Natural killer cell (primary cell): Measurements from ENCODE around the gene PLA1A. TPM values are rescaled to one million over a fixed set of nuclear protein-coding genes. Genes with fewer than 3 reads are reported as not detected.
"Not testable (repeated sequence)": the region's sequence is repeated elsewhere in the genome, so short reads cannot be mapped to it uniquely, and the experiment has no call there.

ENCODE experiments used
- ATAC-seq, 3 donors: fragments of 150-1000 bp in 2 of 3; fragments of 200-7000 bp in 1 of 3; cut with Tn5 transposase; 1 replicate in 1 of 3; 2 replicates in 2 of 3; pipeline ENCODE4 v1.10.0; 2021; ENCODE audit warnings: mild to moderate bottlenecking in 2 of 3, moderate library complexity in 2 of 3
- DNase-seq, 2 donors: peaks; one replicate each; pipeline versions ENCODE4 v3.0.0 to v3.0.0-alpha.2; 2013 to 2021; ENCODE audit warnings: mixed read lengths in 1 of 2
- H3K27ac ChIP-seq: one replicate; pipeline ENCODE4 v1.5.1; 2013; ENCODE audit warnings: mild to moderate bottlenecking, low read length
- H3K27me3 ChIP-seq: one replicate; pipeline ENCODE4 v1.6.1; 2013; ENCODE audit warnings: low read length; ENCODE audit not compliant: control insufficient read depth, insufficient read depth
- H3K36me3 ChIP-seq: one replicate; pipeline ENCODE4 v1.6.1; 2013; ENCODE audit warnings: low read length; ENCODE audit not compliant: control insufficient read depth, insufficient read depth
- H3K4me1 ChIP-seq: one replicate; pipeline ENCODE4 v1.6.1; 2013; ENCODE audit warnings: low read length; ENCODE audit not compliant: control insufficient read depth, insufficient read depth
- H3K4me3 ChIP-seq: one replicate; pipeline ENCODE4 v1.5.1; 2013; ENCODE audit warnings: low read length
- H3K9me3 ChIP-seq: one replicate; pipeline ENCODE4 v1.6.1; 2013; ENCODE audit warnings: low read length; ENCODE audit not compliant: control insufficient read depth, insufficient read depth
- H3K27ac Mint-ChIP-seq, 2 donors: one replicate each; pipeline ENCODE4 v1.8.0; 2022; ENCODE audit warnings: mild to moderate bottlenecking in 2 of 2, mixed read lengths in 2 of 2, moderate library complexity in 1 of 2
- H3K27me3 Mint-ChIP-seq, 2 donors: one replicate each; pipeline ENCODE4 v1.8.0; 2022; ENCODE audit warnings: low read depth in 2 of 2, mixed read lengths in 2 of 2
- H3K36me3 Mint-ChIP-seq: one replicate; pipeline ENCODE4 v1.8.0; 2022; ENCODE audit warnings: mixed read lengths
- H3K4me1 Mint-ChIP-seq, 2 donors: one replicate each; pipeline ENCODE4 v1.8.0; 2022; ENCODE audit warnings: mixed read lengths in 2 of 2
- H3K4me3 Mint-ChIP-seq: one replicate; pipeline ENCODE4 v1.8.0; 2022; ENCODE audit warnings: mild to moderate bottlenecking, moderate library complexity, mixed read lengths
- H3K9me3 Mint-ChIP-seq, 2 donors: one replicate each; pipeline ENCODE4 v1.8.0; 2022; ENCODE audit warnings: mixed read lengths in 2 of 2
- WGBS: methylation state at CpG from one replicate; pipeline ENCODE4 v1.1.7; 2013; ENCODE audit warnings: missing lambda C conversion rate; ENCODE audit not compliant: insufficient coverage; 5-methylcytosine and 5-hydroxymethylcytosine counted together
- intact Hi-C: fragments of 100-400 bp; cut with micrococcal nuclease; formaldehyde crosslinking; loops from one replicate; pipeline ENCODE4 v1.14.2; 2022
- total RNA-seq, 4 donors: library from RNA; stranded (reverse); fragments of 120-200 nt in 1 of 4; gene quantifications; one replicate each; pipeline versions ENCODE4 v1.2.3 to v1.2.4, GENCODE V29; 2013 to 2022
- TF ChIP-seq, protein P1 (sequence below): fragments of 200-600 bp; IDR thresholded peaks from one replicate; pipeline ENCODE4 v1.8.0; 2022; ENCODE audit warnings: antibody characterized with exemption

PLA1A gene
- total RNA-seq, 3 donors from 2014 or later (not counting 1 experiment from before 2014, with no cell fraction given) = 0.20 to 0.34 TPM; not detected in 1

DNA sequence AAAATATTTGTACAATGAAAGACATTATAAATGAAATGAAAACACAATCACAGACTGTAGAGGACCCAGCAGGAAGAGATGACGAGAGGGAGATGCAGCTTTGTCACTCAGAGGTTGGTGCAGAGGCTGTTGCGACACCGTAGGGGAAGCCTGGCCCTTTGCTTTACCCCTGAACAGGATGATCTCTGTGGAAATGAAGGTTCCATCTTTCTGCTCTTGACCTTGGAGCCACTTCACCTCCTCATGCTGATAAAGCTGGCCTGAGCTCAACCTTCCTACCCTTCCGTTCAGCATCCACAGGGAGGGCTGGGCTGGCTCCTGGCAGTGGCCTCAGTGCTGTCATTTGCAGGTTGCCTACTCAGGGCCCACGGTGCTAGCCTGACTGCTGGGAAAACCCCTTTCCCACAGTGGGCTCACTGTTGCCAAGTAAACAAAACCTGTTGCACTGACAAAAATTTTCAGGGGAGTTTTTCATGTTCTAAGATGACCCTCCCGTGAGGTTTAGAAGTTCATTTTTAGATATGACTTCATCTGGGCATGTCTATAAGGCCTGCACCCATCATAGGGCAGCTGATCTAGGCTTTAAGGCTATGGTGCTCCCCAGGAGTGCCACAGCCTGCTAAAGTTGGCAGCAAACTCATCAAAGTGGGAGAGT lies 35.3 kb upstream of the PLA1A start:
- peak; percentile 24 to 75 for DNase-seq
- intact Hi-C loops = no loop called here
- peaks cover 16% of the 10 kb centered on the region for H3K4me1 ChIP-seq
- peaks cover 5 to 6% of the 10 kb centered on the region in 2 donors for H3K4me1 Mint-ChIP-seq
- H3K27ac ChIP-seq = peak overlapping the region; percentile 74
- no peak overlapping the region for H3K4me3 ChIP-seq
- no peaks in the 10 kb centered on the region for H3K9me3 Mint-ChIP-seq
- 27% methylated on average over 6 of the region's 6 CpGs for WGBS
- peaks cover under 1 to 11% of the 10 kb centered on the region in 2 donors for H3K27me3 Mint-ChIP-seq
- H3K27ac Mint-ChIP-seq = peak overlapping the region in 1 of 2 donors; percentile 84
- ATAC-seq = peak; percentile 75 to 83 (median 77)
- no peaks in the 10 kb centered on the region for H3K27me3 ChIP-seq
- H3K36me3 ChIP-seq = no peaks in the 10 kb centered on the region
- H3K36me3 Mint-ChIP-seq = no peaks in the 10 kb centered on the region
- no peak overlapping the region for H3K4me3 Mint-ChIP-seq
- no peaks in the 10 kb centered on the region for H3K9me3 ChIP-seq
- TF ChIP-seq, protein P1, sequence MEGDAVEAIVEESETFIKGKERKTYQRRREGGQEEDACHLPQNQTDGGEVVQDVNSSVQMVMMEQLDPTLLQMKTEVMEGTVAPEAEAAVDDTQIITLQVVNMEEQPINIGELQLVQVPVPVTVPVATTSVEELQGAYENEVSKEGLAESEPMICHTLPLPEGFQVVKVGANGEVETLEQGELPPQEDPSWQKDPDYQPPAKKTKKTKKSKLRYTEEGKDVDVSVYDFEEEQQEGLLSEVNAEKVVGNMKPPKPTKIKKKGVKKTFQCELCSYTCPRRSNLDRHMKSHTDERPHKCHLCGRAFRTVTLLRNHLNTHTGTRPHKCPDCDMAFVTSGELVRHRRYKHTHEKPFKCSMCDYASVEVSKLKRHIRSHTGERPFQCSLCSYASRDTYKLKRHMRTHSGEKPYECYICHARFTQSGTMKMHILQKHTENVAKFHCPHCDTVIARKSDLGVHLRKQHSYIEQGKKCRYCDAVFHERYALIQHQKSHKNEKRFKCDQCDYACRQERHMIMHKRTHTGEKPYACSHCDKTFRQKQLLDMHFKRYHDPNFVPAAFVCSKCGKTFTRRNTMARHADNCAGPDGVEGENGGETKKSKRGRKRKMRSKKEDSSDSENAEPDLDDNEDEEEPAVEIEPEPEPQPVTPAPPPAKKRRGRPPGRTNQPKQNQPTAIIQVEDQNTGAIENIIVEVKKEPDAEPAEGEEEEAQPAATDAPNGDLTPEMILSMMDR = no peak

DNA sequence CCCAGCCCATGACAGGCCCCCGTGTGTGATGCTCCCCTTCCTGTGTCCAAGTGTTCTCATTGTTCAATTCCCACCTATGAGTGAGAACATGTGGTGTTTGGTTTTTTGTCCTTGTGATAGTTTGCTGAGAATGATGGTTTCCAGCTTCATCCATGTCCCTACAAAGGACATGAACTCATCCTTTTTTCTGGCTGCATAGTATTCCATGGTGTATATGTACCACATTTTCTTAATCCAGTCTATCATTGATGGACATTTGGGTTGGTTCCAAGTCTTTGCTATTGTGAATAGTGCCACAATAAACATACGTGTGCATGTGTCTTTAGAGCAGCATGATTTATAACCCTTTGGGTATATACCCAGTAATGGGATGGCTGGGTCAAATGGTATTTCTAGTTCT lies 34.4 kb upstream of the PLA1A start:
- not testable (repeated sequence) for H3K9me3 ChIP-seq, H3K4me1 Mint-ChIP-seq

DNA sequence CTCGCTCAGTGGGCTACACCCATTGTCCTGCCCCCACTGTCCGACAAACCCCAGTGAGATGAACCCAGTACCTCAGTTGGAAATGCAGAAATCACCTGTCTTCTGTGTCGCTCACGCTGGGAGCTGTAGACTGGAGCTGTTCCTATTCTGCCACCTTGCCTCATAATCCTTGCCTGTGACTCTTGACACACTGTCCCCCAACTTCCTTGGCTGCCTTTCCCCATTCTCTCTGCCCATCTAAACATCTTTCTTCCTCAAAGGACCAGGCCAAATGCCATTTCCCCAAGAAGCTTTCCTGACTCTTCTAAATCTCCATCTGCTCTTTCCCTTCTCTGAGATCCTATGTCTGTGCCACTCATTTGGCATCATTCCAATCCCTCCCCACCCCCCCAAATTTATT lies 28.5 kb upstream of the PLA1A start:
- H3K4me3 Mint-ChIP-seq = no peak overlapping the region
- intact Hi-C loops = no loop called here
- over 99% methylated on average over 4 of the region's 4 CpGs for WGBS

More for the DNA sequence above, 34.4 kb upstream of the PLA1A start:
- H3K36me3 ChIP-seq, H3K4me3 Mint-ChIP-seq, DNase-seq, H3K27ac Mint-ChIP-seq, H3K9me3 Mint-ChIP-seq, intact Hi-C loops, ATAC-seq, H3K36me3 Mint-ChIP-seq, H3K27ac ChIP-seq, H3K27me3 ChIP-seq, H3K4me3 ChIP-seq: not testable (repeated sequence)
- H3K4me1 ChIP-seq = peaks cover 16% of the 10 kb centered on the region
- no CpG with 5 or more reads among the region's 2 CpGs for WGBS
- peaks cover 7 to 12% of the 10 kb centered on the region in 2 donors for H3K27me3 Mint-ChIP-seq

DNA sequence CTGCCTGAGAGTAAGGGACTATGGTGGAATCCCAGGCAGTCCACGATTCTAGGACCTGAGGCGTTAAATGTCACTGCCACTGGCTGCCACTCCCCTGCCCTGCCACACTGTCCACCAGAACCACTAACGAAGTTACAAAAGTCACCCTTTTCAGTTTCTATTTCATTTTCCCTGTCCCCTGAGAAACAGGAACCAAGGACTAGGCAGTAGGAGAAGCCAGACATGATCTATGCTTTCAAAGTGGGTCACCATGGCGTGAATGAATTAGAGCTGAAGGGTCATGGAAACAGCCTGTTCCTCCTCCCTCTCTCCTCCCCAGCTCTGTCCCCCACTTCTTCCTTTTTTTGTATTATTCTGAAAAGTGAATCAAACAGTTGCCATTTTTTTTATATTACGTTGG lies 27.5 kb upstream of the PLA1A start:
- TF ChIP-seq, protein P1 = no peak
- H3K27me3 ChIP-seq = no peaks in the 10 kb centered on the region
- ATAC-seq (peak; percentile 29 to 46 (median 38)), DNase-seq (no peak)
- H3K4me1 ChIP-seq = no peaks in the 10 kb centered on the region
- Mint-ChIP-seq H3K9me3 (no peaks in the 10 kb centered on the region), H3K4me3 (no peak overlapping the region), H3K4me1 (no peaks in the 10 kb centered on the region), H3K27me3 (peaks cover 7 to 13% of the 10 kb centered on the region in 2 donors), H3K27ac (no peak overlapping the region), H3K36me3 (no peaks in the 10 kb centered on the region)
- intact Hi-C loops = no loop called here
- H3K9me3 ChIP-seq = no peaks in the 10 kb centered on the region
- WGBS = 36% methylated on average over 5 of the region's 5 CpGs
- no peaks in the 10 kb centered on the region for H3K36me3 ChIP-seq
- no peak overlapping the region for H3K4me3 ChIP-seq
- H3K27ac ChIP-seq = no peak overlapping the region

More for the DNA sequence above, 28.5 kb upstream of the PLA1A start:
- Histone ChIP-seq H3K9me3 (no peaks in the 10 kb centered on the region), H3K27ac (no peak overlapping the region), H3K4me1 (no peaks in the 10 kb centered on the region), H3K4me3 (no peak overlapping the region), H3K36me3 (no peaks in the 10 kb centered on the region), H3K27me3 (no peaks in the 10 kb centered on the region)
- H3K27ac Mint-ChIP-seq = no peak overlapping the region
- no peaks in the 10 kb centered on the region for H3K36me3 Mint-ChIP-seq
- DNase-seq (no peak), ATAC-seq (no peak)
- H3K9me3 Mint-ChIP-seq = no peaks in the 10 kb centered on the region
- TF ChIP-seq, protein P1 = no peak
- peaks cover 7 to 13% of the 10 kb centered on the region in 2 donors for H3K27me3 Mint-ChIP-seq
- no peaks in the 10 kb centered on the region for H3K4me1 Mint-ChIP-seq
